Measurements from ENCODE around the gene NIPAL4.
"Not testable (repeated sequence)": the region's sequence is repeated elsewhere in the genome, so short reads cannot be mapped to it uniquely, and the experiment has no call there.

NIPAL4 gene

GRCh38 chr5:157459715-157460599, at the start of gene NIPAL4:
NIPAL4 (plus strand) TSS chr5:157460213; CDS start chr5:157460321, 108 bp downstream.
- DNase-seq = no peak

- DNase-seq = no peak
These were observed 44.2 kb upstream of the NIPAL4 start for GRCh38 chr5:157415838-157416237.

DNA sequence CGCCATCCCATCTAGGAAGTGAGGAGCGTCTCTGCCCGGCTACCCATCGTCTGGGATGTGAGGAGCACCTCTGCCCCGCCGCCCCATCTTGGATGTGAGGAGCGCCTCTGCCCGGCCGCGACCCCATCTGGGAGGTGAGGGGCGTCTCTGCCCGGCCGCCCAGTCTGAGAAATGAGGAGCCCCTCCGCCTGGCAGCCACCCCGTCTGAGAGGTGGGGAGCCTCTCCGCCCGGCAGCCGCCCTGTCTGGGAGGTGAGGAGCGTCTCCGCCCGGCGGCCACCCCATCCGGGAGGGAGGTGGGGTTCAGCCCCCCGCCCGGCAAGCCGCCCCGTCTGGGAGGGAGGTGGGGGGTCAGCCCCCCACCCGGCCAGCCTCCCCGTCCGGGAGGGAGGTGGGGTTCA, 40.5 kb upstream of the NIPAL4 start:
- DNase-seq = not testable (repeated sequence)

DNA sequence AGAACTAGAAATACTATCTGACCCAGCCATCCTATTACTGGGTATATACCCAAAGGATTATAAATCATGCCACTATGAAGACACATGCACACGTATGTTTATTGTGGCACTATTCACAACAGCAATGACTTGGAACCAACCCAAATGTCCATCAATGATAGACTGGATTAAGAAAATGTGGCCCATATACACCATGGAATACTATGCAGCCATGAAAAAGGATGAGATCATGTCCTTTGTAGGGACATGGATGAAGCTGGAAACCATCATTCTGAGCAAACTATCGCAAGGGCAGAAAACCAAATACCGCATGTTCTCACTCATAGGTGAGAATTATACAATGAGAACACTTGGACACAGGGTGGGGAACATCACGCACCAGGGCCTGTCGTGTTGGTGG, 30.1 kb upstream of the NIPAL4 start:
- not testable (repeated sequence) for DNase-seq

GRCh38 chr5:157431544-157432200, 28.3 kb upstream of the NIPAL4 start:
- no peak for DNase-seq

GRCh38 chr5:157434096-157434495, 25.9 kb upstream of the NIPAL4 start:
- no peak for DNase-seq

GRCh38 chr5:157443041-157443549, 16.9 kb upstream of the NIPAL4 start:
- DNase-seq = no peak

- no peak for DNase-seq
These were observed 15.8 kb upstream of the NIPAL4 start for GRCh38 chr5:157444224-157444623.

GRCh38 chr5:157445745-157446411, 14.1 kb upstream of the NIPAL4 start:
- DNase-seq = no peak

- no peak for DNase-seq
These were observed 13.5 kb upstream of the NIPAL4 start for GRCh38 chr5:157446412-157446935.

DNA sequence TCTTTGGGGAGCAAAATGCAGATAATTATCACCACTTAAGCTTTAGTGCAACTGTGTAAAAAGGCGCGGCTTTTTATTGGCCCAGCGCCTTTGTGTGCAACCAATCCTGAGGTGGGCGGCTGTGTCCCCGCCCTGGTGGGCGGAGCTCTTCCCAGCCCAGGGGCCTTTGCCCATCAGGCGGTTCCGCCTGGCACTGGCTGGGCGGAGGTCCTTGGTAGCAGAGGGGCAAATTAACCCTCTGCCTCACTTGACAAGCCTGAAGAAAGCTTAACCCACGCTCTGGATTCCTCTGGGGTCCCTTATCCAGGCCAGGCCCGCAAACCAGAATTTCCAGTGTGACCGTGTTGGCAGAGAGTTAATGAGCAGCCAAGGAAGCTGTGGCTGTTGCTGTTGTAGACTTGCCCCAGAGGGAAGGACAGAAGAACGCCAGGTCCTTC, 12.8 kb upstream of the NIPAL4 start:
- DNase-seq = no peak

DNA sequence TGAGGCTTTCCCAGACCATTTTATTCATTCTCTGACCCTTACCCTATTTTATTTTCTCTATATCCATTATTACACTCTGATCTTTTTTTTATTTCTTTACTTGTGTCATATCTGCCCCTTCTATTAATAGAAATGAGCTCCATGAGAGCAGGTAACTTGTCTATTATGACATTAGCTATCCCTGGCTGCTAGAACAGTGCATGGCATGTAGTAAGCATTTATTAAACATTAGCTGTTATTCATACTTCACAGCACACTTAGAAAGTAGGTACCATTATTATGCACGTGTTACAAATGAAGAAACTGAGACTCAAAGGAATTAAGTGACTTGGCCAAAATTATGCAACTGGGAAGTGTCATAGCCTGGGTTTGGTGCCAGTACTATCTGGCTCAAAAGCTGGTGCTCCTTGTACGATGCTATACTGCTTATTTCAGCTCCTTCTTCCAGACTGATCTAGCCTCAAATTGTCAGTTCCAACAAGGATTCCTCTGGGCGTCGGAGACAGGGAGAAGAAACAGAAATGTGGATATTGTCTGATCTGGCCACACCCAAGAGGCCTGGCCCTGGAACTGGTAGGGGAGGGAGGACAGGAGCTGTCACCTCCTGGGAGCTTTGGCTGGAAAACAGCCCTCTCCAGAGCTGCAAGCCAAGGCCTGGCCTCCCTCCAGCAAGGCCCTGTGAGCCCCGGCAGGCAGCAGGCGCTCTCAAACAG, 10.8 kb upstream of the NIPAL4 start:
- no peak for DNase-seq

GRCh38 chr5:157450024-157450423, 10.0 kb upstream of the NIPAL4 start:
- DNase-seq = no peak

GRCh38 chr5:157451806-157452205, 8.2 kb upstream of the NIPAL4 start:
- no peak for DNase-seq

DNA sequence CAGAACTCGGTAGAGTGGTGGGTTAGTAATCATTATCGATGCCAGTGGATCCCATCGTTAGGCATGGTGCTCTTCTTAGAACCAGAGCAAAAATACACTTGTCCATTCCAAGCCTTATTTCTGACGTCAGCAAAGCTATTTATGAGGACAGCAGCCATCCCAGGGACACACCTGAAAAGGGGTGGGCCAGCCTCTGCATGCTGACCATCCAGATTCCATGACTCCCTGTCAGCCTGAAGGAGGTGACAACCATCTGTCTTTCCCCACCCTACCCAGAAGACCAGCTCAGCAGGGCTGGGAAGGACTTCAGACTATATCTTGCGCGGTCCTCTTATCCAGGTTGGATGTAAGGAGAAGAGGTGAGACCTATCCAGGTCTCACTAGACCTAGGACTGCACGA, 5.7 kb upstream of the NIPAL4 start:
- DNase-seq = no peak

DNA sequence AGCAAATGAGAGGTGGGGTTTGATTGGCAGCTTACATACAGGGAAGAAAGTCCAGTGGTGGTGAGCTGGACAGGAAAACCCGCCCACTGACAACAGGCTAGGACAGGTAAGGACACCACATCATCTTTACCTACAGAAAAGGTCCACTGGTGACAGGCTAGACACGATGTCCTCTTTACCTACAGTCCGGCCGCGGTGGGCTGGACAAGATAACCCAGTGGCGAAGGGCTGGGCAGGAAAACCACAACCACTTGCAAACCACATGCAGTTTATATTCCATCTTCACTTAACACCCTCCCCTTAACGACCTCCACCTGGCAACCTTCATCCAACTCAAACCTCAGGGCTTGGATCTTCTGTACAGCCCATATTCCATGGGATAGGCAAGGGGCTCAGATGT, 5.0 kb upstream of the NIPAL4 start:
- DNase-seq = no peak

DNA sequence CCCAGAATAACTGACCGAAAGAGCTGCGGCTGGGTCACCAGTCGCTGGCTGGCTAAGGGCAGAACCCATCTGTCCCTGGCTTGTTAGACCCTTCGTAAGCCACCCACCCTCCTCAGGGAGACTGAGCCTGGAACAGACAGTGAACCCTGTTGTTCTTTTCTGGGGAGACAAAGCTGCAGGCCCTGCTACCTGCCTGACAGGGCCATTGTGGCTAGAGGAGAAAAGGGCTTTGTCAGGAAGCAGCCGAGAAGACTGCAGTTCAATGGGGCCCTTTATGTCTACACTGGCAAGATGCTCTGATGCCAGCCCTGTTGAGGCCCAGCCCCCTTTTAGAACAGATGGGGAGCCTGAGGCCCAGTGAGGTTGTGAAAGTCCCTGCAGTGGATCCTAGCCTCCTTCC, 3.7 kb upstream of the NIPAL4 start:
- no peak for DNase-seq

- DNase-seq = no peak
These were observed 2.6 kb upstream of the NIPAL4 start for GRCh38 chr5:157457391-157457790.

DNA sequence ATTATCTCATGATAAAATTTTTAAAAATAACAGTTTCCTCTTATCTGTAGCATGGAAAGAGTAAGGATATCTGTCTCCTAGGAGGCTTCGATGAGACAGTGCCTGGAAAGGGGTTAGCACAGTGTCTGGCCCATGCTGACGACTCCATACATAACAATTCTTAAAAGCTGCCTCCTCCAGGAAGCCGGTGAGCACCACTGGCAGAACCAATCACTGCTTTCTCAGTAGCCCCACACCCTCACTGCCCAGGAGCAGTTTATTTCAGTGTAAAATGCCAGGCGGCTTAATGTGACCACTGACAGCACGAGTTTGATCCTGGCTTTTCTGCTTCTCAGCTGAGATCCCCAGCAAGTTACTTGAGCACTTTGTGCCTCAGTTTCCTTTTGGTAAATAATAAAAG, 1.2 kb upstream of the NIPAL4 start:
- no peak for DNase-seq

DNA sequence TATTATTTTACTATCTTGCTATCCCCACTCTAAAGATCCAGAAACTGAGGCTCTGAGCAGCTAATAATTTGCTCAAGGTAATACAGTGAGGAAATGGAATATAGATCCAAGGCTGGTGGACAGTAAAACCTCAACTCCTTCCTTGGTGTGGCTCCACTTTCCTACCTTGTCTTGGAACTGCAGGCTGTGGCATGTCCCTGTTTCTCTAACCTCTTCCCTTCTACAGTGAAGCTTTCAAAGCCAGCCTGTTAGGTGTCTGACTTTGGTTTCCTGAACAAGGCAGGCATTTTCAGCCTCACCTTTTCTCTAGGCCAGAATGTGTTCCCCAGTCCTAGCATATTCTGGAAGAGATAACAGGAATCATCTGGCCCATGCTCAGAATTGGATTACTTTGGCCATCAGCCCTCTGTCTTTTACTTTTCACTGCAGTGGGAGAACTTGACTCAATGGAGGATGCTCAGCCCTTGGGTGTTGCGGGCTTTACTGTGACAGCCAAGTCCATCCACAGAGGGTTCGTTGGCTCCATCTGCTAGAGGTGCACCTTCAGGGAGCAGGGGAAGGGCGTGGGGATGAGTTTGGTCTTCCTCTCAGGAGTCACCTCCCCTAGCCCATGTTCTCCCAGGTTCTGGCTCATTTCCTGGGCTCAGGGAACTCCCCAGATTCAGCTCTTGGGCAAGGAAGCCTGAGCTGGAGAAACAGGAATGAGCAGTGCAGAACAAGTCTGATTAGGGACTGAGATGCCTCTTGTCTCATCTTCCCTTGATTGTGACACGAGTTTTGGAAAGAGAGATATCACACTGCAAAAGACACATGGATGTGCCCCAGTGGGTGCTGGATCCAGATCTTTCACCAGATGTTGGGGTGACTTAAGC, 1.1 kb downstream of the NIPAL4 start:
- no peak for DNase-seq

DNA sequence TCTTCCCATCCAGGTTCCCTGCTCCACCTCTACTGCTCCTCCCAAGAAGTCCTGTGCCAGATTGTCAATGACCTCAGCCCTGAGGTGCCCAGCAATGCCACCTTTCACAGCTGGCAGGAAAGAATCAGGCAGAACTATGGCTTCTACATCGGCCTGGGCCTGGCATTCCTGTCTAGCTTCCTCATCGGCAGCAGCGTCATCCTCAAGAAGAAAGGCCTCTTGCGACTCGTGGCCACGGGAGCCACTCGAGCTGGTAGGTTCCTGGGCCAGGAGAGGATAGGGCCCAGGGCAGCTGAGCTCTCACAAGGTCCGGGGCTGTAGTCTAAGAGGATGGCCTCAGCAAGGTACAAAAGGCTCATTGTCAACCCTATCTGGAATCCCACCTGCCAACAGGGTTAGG, 3.1 kb downstream of the NIPAL4 start:
- DNase-seq = no peak

Measured in cortex of kidney (tissue), 1 donor.